NCI-H2171 (cell line): ENCODE data around the gene FKBP9.

ENCODE experiments used
- DNase-seq: peaks from one replicate; lab custom pipeline; 2025; lab: John Stamatoyannopoulos, UW

FKBP9 gene

DNA sequence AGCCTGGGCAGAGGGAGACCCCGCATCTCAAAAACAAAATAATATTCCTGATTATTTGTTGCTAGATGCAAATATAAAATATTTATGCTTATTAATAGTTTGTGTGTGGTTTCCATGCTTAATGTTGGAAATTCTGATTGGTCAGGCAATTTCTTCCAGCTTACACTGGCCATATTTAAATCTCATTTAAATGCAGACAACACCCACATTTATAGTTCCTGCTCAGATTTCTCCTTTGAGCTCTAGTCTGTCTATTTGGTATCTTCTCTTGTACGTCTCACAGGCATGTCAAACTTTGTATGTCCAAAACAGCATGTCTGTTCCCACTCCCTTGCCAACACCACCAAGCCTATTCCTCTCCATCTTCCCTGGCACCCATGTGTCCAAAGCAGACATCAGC is 52.5 kb downstream of the FKBP9 start:
- DNase-seq, result no peak

- DNase-seq, result no peak
These were observed 55.1 kb downstream of the FKBP9 start for GRCh38 chr7:33012364-33012763.

GRCh38 chr7:33024189-33024757 is 67.0 kb downstream of the FKBP9 start:
- no peak for DNase-seq

- no peak for DNase-seq
These were observed 78.5 kb downstream of the FKBP9 start for GRCh38 chr7:33035776-33036175.

DNA sequence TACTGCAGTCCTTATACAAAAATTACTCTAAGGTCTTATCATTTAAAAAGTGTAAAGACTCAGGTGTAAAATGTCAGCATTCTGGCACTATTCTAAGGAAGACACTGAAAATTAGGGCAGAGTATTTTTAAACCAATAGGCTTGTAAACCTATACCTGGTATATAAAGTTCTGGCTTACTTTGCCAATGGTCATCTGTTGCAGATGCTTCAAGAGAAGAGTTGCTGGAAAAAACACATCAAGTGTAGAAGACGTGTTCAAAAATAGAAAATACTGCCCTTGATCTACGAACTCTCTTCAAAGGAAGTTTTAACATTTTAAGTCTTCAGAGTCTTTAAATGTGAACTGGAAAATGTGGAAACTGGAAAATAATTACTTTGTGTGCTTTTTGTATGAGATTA is 81.4 kb downstream of the FKBP9 start:
- no peak for DNase-seq

GRCh38 chr7:33039257-33039902 is 82.1 kb downstream of the FKBP9 start:
- DNase-seq, result no peak

- no peak for DNase-seq
These were observed 82.7 kb downstream of the FKBP9 start for GRCh38 chr7:33039903-33040292.

DNA sequence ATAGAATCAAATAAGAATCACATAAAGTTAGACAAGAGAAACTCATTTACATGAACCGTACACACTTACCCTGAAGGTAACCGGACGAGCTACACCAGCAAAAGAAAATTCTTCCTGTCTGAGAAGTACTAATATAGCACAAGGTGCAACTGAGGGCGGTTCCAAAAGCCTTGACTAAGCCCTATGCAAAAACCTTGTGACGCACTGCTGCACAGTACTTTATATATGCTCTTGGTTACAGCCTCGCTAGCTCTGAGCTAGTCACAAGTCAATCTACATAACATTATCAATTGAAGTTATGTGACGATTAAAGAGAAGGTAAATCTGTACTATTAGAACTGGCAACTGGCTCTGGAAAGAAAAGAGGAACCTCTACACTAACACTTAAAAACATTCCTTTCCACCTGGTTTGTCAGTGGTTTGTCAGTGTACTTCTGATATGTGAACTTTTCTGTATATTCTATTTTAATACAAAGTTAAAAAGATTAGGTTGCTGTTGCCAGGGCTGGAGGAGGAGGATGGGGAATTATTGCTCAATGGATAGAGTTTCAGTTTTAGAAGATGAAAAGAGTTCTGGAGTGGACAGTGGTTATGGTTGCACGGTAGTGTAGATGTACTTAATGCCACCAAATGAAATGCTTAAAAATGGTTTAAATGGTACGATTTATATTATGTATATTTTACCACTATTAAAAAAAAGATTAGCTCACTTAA is 83.7 kb downstream of the FKBP9 start:
- no peak for DNase-seq

DNA sequence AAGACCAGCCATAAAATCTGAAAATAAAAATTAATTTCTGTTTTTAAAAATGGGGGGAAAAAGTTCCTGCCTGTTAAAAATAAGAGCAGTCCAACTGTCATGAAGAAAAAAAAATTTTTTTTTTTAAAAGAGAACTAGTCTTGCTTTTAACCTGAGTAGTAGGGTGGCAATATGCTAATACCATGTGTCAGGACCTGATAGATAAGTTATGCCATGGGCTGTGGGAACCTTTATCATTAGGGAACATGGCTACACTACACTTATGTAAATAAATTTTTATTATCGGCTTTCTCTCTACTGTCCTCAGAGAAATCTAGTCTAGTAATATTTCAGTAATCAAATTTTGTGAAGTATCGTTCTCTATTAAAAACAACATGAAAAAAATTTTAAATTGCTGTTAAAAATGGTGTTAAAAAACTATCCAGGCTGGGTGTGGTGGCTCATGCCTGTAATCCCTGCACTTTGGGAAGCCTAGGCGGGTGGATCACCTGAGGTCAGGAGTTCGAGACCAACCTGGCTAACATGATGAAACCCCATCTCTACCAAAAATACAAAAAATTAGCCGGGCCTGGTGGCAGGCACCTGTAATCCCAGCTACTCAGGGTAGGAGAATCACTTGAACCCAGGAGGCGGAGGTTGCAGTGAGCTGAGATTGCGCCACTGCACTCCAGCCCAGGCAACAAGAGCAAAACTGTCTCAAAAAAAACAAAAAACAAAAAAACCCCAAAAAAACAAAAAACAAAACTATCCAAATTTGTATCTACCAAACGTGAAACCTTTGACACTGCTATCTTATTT is 84.6 kb downstream of the FKBP9 start:
- DNase-seq, result no peak

DNA sequence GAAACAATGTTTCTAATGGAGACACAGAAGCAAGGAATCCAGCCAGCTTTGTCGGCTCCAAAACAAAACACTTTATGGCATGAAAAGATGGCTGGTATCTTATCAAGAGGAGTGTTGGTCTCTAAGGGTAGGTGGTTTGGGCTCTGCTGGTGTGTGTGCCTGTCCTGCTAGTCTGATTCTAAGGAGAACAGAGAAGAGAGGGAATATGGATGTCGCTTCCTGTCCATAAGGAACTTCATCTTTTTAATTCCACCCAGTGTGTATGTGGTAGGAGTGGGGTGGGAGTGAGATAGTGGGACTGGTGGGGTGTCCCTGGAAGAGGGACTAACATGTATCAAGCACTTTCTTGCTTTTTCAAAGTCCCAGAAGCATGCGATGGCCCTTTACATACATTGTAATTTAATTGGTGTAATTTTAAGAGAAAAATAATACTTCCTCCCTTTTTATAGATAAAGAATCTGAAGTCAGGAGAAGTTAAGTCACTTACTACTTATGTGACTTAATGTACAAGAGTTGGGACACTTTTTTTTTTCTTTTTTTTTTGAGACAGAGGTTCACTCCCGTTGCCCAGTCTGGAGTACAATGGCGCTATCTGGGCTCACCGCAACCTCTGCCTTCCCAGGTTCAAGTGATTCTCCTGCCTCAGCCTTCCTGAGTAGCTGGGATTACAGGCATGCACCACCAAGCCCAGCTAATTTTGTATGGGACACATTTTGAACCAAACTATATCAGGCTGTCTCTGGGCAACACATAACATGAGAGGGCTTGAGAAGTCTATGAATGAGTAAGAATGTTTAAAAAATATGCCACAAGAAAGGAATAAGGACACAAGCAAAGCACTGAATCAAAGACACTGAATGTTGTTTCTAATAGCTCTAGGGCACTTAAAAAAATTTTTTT is 86.5 kb downstream of the FKBP9 start:
- no peak for DNase-seq

DNA sequence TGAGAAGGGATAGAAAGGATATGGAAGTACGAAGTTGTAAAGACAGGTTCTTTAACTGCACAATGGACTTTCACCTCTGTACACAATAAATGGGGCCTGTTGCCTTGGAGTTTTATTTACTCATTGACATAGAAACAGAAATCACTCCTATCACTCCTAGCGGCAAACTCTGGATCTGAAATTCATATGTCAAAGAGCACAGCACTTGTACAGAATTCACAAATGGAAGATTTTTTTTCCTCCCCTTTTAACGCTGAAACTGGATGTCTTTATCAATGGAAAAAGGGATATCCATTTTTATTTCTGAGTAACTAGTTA is 87.1 kb downstream of the FKBP9 start:
- no peak for DNase-seq

DNA sequence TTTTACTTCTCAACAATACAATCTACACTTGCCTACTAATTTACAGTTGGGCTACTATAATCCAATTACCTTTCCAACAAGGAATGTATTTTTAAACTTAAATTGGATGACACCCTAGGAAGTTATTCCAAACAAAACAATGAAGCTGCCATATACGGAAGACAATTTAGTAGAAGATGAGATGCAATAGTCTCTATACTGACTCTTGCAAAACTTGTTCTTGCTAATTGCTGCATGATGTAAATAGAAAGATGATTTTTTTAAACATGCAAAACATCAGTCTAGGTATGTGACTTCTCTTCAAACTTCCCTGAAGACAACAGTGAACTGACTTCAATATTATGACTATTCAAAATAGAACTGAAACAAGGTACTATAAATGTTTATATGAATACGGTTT is 87.7 kb downstream of the FKBP9 start:
- no peak for DNase-seq

DNA sequence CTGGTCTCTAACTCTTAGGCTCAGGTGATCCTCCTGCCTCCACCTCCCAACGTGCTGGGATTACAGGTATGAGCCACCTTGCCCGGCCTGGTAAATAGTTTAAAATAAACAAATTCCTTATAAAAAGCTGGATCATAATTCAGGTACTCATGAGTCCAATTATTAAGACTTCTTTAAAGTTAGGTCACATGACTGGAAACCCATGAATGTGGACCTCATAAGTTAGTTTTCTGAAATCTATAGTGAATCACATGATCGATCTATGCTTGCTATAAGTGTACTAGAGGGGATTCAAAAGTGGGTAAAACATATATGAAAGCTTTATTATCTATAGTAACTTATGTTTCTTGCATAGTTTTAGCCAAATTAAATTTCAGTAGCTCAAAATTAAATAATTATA is 91.0 kb downstream of the FKBP9 start:
- DNase-seq, result no peak

DNA sequence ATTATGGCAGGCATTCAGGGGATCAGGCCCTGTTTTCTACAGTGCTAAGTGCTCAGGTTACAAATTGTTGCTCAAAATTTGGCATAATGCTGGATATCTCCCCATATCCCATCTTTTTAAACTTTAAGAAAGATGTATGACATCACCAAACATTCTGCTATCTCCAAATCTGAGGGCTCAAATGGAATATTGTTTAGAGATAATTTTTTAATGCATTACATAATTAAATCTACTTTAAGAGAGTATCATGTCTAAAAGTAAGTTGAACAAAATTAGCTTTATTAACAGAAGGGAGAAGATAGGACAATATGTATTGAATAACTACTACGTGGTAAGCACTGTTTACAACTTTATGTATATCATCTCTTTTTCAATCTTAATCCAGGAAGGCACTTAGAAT is 91.5 kb downstream of the FKBP9 start:
- DNase-seq, result no peak

GRCh38 chr7:33050535-33051318 is 93.5 kb downstream of the FKBP9 start:
- DNase-seq, result peak; percentile 5

DNA sequence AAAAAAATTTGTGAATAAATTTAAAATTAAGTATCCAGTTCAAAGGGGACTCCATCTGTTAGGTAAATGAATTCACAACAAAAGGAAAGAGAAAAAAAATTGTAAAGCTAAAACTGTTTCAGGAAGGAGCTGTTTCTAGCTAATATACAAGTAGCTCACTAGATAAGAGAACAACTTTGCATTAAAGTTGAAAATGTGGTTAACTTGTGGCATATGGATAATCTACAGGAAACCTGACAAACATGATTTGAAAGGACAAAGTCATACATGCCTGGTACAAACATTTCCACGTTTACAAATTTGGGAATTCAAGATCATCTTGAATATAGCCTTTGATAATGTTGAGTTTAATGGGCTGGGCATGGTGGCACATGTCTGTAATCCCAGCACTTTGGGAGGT is 96.5 kb downstream of the FKBP9 start:
- DNase-seq, result no peak

DNA sequence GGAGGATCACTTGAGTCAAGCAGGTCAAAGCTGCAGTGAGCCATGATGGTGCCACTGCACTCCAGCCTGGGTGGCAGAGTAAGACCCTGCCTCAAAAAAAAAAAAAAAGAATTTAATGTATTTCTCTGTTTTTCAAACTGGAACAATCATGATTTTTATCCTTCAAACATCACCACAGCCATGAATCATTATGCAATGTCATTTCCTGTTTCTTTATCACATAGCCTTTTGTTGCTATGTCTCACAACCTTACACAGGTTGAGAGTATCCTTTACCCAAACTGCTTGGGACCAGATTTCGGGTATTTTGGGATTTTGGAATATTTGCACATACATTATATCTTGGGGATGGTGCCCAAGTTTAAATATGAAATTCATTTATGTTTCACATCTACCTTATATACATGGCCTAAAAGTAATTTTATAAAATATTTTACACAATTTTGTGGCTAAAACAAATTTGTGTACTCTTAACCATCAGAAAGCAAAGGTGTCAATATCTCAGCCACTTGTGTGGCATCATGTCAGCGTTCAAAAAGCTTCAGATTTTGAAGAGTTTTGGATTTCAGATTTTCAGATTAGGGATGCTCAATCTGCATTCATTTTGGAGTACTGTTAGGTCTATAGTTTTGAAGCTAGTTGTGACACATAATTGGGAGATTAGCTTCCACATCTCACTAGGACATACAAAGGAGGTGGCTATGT is 97.2 kb downstream of the FKBP9 start:
- DNase-seq, result no peak

- DNase-seq, result no peak
These were observed 97.9 kb downstream of the FKBP9 start for GRCh38 chr7:33055158-33055557.
